ENCODE data around the gene SOWAHC.
A peak's percentile ranks its signal among the peaks of the same experiment; 100 is the strongest.

SOWAHC gene

GRCh38 chr2:109619032-109619615 lies 5.0 kb downstream of the SOWAHC start:
- Histone ChIP-seq H3K36me3 (ENCODE audit: control insufficient read depth in 2 of 2, insufficient read depth in 1 of 2, low read length in 2 of 2) (no peaks in the 10 kb centered on the region), H3K4me3 (ENCODE audit: low read depth, low read length) (no peak overlapping the region), H3K9me3 (ENCODE audit: control insufficient read depth, insufficient read depth, low read depth, low read length) (no peaks in the 10 kb centered on the region), H3K27ac (ENCODE audit: extremely low read depth, low read depth, low read length) (no peak overlapping the region), H3K4me1 (ENCODE audit: control insufficient read depth, insufficient read depth, low read length) (peaks cover 2% of the 10 kb centered on the region)
- POLR2A ChIA-PET, result interaction anchor here (0.6 kb wide), 1 partner anchor 91 kb away, joined by 4 read pairs; no protein-coding TSS in a partner anchor
- CTCF ChIA-PET, result no interaction called here
- no peak for TF ChIP-seq GLI2 (tag by site-specific recombination; IDR thresholded peaks at IDR 0.05; ENCODE audit: borderline replicate concordance, low read depth)
- TF ChIP-seq PRDM1 (tag by site-specific recombination; IDR thresholded peaks at IDR 0.05), result no peak
- TF ChIP-seq ZNF514 (tag by site-specific recombination; IDR thresholded peaks at IDR 0.05), result no peak
- 0 out of 2 replicates have a peak, but pooled peaks have one; percentile 15 for TF ChIP-seq PRDM10 (tag by site-specific recombination; IDR thresholded peaks at IDR 0.05)
- TF ChIP-seq ZNF600 (tag by site-specific recombination; IDR thresholded peaks at IDR 0.05), result 0 out of 2 replicates have a peak, but pooled peaks have one; percentile 37

GRCh38 chr2:109623297-109623696 lies 9.1 kb downstream of the SOWAHC start:
- POLR2A ChIA-PET, result interaction anchor here (5.2 kb wide), 1 partner anchor 9 kb away, joined by 18 read pairs; the partner anchor contains the start of genes SEPTIN10 and SOWAHC
- TF ChIP-seq ZBTB20 (tag by site-specific recombination; IDR thresholded peaks at IDR 0.05) (no peak), ZSCAN23 (tag by site-specific recombination; IDR thresholded peaks at IDR 0.05) (no peak), ZNF792 (tag by site-specific recombination; IDR thresholded peaks at IDR 0.05) (no peak), GLIS1 (tag by site-specific recombination; IDR thresholded peaks at IDR 0.05) (no peak), ZNF518A (tag by site-specific recombination; conservative IDR thresholded peaks at IDR 0.05; ENCODE audit: low read depth) (no peak), ZNF26 (tag by site-specific recombination; IDR thresholded peaks at IDR 0.05) (no peak), MYNN (tag by site-specific recombination; IDR thresholded peaks at IDR 0.05; ENCODE audit: borderline replicate concordance) (no peak), ZNF785 (tag by site-specific recombination; IDR thresholded peaks at IDR 0.05) (no peak), ZNF324 (tag by site-specific recombination; IDR thresholded peaks at IDR 0.05) (no peak), KLF10 (tag by site-specific recombination; IDR thresholded peaks at IDR 0.05) (no peak), BCL11A (tag by site-specific recombination; IDR thresholded peaks at IDR 0.05; ENCODE audit: low read depth) (no peak), ZNF837 (tag by site-specific recombination; IDR thresholded peaks at IDR 0.05) (no peak), ZNF645 (tag by site-specific recombination; IDR thresholded peaks at IDR 0.05) (no peak), ZNF704 (tag by site-specific recombination; IDR thresholded peaks at IDR 0.05) (no peak), SCRT2 (tag by site-specific recombination; IDR thresholded peaks at IDR 0.05) (no peak)
- Histone ChIP-seq H3K36me3 (ENCODE audit: control insufficient read depth in 2 of 2, insufficient read depth in 1 of 2, low read length in 2 of 2) (no peaks in the 10 kb centered on the region), H3K4me1 (ENCODE audit: control insufficient read depth, insufficient read depth, low read length) (no peaks in the 10 kb centered on the region), H3K4me3 (ENCODE audit: low read depth, low read length) (no peak overlapping the region), H3K9me3 (ENCODE audit: control insufficient read depth, insufficient read depth, low read depth, low read length) (no peaks in the 10 kb centered on the region), H3K27ac (ENCODE audit: extremely low read depth, low read depth, low read length) (no peak overlapping the region)
- CTCF ChIA-PET, result no interaction called here

Measured in HEK293 (cell line).